Endothelial cell of umbilical vein (primary cell): ENCODE data around the gene CARMIL1.

Source experiments
- CTCF ChIP-seq, 2 donors: IDR thresholded peaks; 1 replicate in 1 of 2; 2 replicates in 1 of 2; pipeline ENCODE4 v1.5.1; 2011; ENCODE audit warnings: low read length in 2 of 2, mild to moderate bottlenecking in 2 of 2, moderate library complexity in 2 of 2, control low read depth in 1 of 2, inconsistent platforms in 1 of 2, low read depth in 1 of 2; ENCODE audit not compliant: insufficient read depth in 1 of 2; ENCODE audit errors: extremely low read depth in 1 of 2
- JUN ChIP-seq: IDR thresholded peaks from 2 replicates; pipeline ENCODE4 v1.6.1; 2011; ENCODE audit warnings: borderline replicate concordance, low read depth; ENCODE audit not compliant: insufficient read length, insufficient read depth

DNA sequence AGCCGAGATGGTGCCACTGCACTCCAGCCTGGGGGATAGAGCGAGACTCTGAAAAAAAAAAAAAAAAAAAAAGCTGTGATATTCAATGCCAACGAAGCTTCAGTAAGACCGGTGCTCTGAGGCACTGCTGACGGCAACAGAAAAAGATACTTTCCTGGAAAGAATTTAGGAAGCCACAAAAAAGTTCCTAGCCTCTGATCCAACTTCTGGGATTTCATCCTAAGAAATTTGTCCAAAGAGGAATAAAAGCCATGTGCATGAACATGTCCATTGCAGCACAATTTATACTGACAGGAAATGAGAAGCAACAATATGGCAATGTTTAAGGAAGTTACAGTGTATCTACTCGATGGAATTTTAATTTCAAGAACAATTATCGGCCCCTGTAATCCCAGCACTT, 24.5 kb upstream of the CARMIL1 start:
- TF ChIP-seq JUN (no peak), CTCF (IDR thresholded peaks at IDR 0.05; ENCODE audit: extremely low read depth in 1 of 2, insufficient read depth in 1 of 2, low read depth in 1 of 2, low read length in 2 of 2) (no peak)
